ENCODE results near the gene ANKRD9. TPM values are rescaled to one million over a fixed set of nuclear protein-coding genes. Genes with fewer than 3 reads are reported as not detected.

Gene ANKRD9
- total and polyA plus RNA-seq, 2 of the 13 experiments (the other 11 are each of a cell fraction or from before 2014, with no cell fraction given): 10.0 to 15.0 TPM

GRCh38 chr14:102481791-102482238, 27.8 kb downstream of the ANKRD9 start (continued):
- TF ChIP-seq PREB (CRISPR knock-in tag; IDR thresholded peaks at IDR 0.05): no peak
- TF ChIP-seq MYNN (CRISPR knock-in tag; IDR thresholded peaks at IDR 0.05; ENCODE audit: low read depth): no peak
- TF ChIP-seq SMAD9 (CRISPR knock-in tag; IDR thresholded peaks at IDR 0.05): no peak
- TF ChIP-seq ZNF251 (CRISPR knock-in tag; IDR thresholded peaks at IDR 0.05): no peak
- TF ChIP-seq, protein P1, sequence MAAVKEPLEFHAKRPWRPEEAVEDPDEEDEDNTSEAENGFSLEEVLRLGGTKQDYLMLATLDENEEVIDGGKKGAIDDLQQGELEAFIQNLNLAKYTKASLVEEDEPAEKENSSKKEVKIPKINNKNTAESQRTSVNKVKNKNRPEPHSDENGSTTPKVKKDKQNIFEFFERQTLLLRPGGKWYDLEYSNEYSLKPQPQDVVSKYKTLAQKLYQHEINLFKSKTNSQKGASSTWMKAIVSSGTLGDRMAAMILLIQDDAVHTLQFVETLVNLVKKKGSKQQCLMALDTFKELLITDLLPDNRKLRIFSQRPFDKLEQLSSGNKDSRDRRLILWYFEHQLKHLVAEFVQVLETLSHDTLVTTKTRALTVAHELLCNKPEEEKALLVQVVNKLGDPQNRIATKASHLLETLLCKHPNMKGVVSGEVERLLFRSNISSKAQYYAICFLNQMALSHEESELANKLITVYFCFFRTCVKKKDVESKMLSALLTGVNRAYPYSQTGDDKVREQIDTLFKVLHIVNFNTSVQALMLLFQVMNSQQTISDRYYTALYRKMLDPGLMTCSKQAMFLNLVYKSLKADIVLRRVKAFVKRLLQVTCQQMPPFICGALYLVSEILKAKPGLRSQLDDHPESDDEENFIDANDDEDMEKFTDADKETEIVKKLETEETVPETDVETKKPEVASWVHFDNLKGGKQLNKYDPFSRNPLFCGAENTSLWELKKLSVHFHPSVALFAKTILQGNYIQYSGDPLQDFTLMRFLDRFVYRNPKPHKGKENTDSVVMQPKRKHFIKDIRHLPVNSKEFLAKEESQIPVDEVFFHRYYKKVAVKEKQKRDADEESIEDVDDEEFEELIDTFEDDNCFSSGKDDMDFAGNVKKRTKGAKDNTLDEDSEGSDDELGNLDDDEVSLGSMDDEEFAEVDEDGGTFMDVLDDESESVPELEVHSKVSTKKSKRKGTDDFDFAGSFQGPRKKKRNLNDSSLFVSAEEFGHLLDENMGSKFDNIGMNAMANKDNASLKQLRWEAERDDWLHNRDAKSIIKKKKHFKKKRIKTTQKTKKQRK (IDR thresholded peaks at IDR 0.05; ENCODE audit: low read length): no peak
- peak; percentile 62; the same call in 1 of the 2 replicates for TF ChIP-seq ZGPAT (CRISPR knock-in tag; IDR thresholded peaks at IDR 0.05)
- TF ChIP-seq HOXA5 (CRISPR knock-in tag; IDR thresholded peaks at IDR 0.05): no peak
- TF ChIP-seq ZNF501 (CRISPR knock-in tag; IDR thresholded peaks at IDR 0.05): 0 out of 2 replicates have a peak, but pooled peaks have one; percentile 16
- no peak for TF ChIP-seq ZFP82 (CRISPR knock-in tag; IDR thresholded peaks at IDR 0.05; ENCODE audit: borderline replicate concordance)
- TF ChIP-seq TARDBP (CRISPR knock-in tag; IDR thresholded peaks at IDR 0.05): no peak
- peak; percentile 28; the same call in 1 of the 2 replicates for TF ChIP-seq TCF7 (IDR thresholded peaks at IDR 0.05; ENCODE audit: low read depth)
- TF ChIP-seq KLF13 (CRISPR knock-in tag; IDR thresholded peaks at IDR 0.05): no peak
- TF ChIP-seq ZNF639 (CRISPR knock-in tag; conservative IDR thresholded peaks at IDR 0.05): no peak
- TF ChIP-seq, protein P2, sequence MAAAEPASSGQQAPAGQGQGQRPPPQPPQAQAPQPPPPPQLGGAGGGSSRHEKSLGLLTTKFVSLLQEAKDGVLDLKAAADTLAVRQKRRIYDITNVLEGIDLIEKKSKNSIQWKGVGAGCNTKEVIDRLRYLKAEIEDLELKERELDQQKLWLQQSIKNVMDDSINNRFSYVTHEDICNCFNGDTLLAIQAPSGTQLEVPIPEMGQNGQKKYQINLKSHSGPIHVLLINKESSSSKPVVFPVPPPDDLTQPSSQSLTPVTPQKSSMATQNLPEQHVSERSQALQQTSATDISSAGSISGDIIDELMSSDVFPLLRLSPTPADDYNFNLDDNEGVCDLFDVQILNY (CRISPR knock-in tag; conservative IDR thresholded peaks at IDR 0.05): no peak
- no peak for TF ChIP-seq ZBTB3 (CRISPR knock-in tag; IDR thresholded peaks at IDR 0.05; ENCODE audit: borderline replicate concordance, low read depth)
- no peak for TF ChIP-seq ZC3H13 (CRISPR knock-in tag; IDR thresholded peaks at IDR 0.05)
- TF ChIP-seq ATF1 (CRISPR knock-in tag; IDR thresholded peaks at IDR 0.05): no peak
- TF ChIP-seq YY1 (IDR thresholded peaks at IDR 0.05; ENCODE audit: insufficient read depth, insufficient replicate concordance, low read depth, low read length): no peak
- no peak for TF ChIP-seq RFXAP (CRISPR knock-in tag; IDR thresholded peaks at IDR 0.05; ENCODE audit: borderline replicate concordance)
